Coronary artery (tissue), 2 donors: ENCODE data around the gene FRYL.
A peak's percentile ranks its signal among the peaks of the same experiment; 100 is the strongest.

Experiments
- DNase-seq: peaks from one replicate; pipeline ENCODE4 v3.0.0-alpha.2; 2017; ENCODE audit warnings: low spot score
- H3K27ac ChIP-seq, 2 donors: fragments of 200-600 bp; sonication (generic); one replicate each; pipeline ENCODE4 v1.5.1; 2016 to 2019
- H3K4me3 ChIP-seq: fragments of 200-600 bp; sonication (generic); 2 replicates; pipeline ENCODE4 v1.5.1; 2016; ENCODE audit warnings: mild to moderate bottlenecking, moderate library complexity
- CTCF ChIP-seq: fragments of 200-600 bp; sonication (generic); IDR thresholded peaks from one replicate; pipeline ENCODE4 v1.5.1; 2019; ENCODE audit warnings: antibody characterized with exemption

Gene FRYL

GRCh38 chr4:48795108-48795507, 15.0 kb upstream of the FRYL start:
- DNase-seq: no peak

GRCh38 chr4:48792348-48793006, 12.4 kb upstream of the FRYL start:
- Histone ChIP-seq H3K27ac (peak overlapping the region; percentile 63 to 85), H3K4me3 (no peak overlapping the region)
- TF ChIP-seq CTCF: no peak
- no peak for DNase-seq

More at GRCh38 chr4:48795108-48795507, 15.0 kb upstream of the FRYL start:
- H3K27ac ChIP-seq: no peak overlapping the region
- TF ChIP-seq CTCF: no peak
- no peak overlapping the region for H3K4me3 ChIP-seq

GRCh38 chr4:48791313-48791712, 11.2 kb upstream of the FRYL start:
- Histone ChIP-seq H3K27ac (no peak overlapping the region), H3K4me3 (no peak overlapping the region)
- no peak for TF ChIP-seq CTCF
- DNase-seq: no peak

GRCh38 chr4:48790561-48790960, 10.5 kb upstream of the FRYL start:
- no peak for TF ChIP-seq CTCF
- H3K4me3 ChIP-seq: no peak overlapping the region
- no peak for DNase-seq
- no peak overlapping the region for H3K27ac ChIP-seq

- Histone ChIP-seq H3K27ac (no peak overlapping the region), H3K4me3 (no peak overlapping the region)
- no peak for DNase-seq
- TF ChIP-seq CTCF: no peak
Observed at GRCh38 chr4:48787056-48787455, 7.0 kb upstream of the FRYL start.

- Histone ChIP-seq H3K4me3 (no peak overlapping the region), H3K27ac (no peak overlapping the region)
- no peak for TF ChIP-seq CTCF
- DNase-seq: no peak
Observed at GRCh38 chr4:48786549-48786948, 6.5 kb upstream of the FRYL start.

GRCh38 chr4:48785302-48785701, 5.2 kb upstream of the FRYL start:
- no peak overlapping the region for H3K4me3 ChIP-seq
- no peak for DNase-seq
- TF ChIP-seq CTCF: no peak
- no peak overlapping the region for H3K27ac ChIP-seq
